H9 (cell line): ENCODE measurements around the gene TTYH1. TPM values are rescaled to one million over a fixed set of nuclear protein-coding genes. Genes with fewer than 3 reads are reported as not detected.

ENCODE experiments used
- DNase-seq: peaks from one replicate; pipeline ENCODE4 v3.0.0-alpha.2; 2017
- H2AFZ ChIP-seq: one replicate; pipeline ENCODE4 v1.6.1; 2013; ENCODE audit warnings: mild to moderate bottlenecking, low read length, control low read depth, moderate library complexity
- H2AK5ac ChIP-seq: 2 replicates; pipeline ENCODE4 v1.6.1; 2013; ENCODE audit warnings: low read length, control low read depth, mixed read lengths; ENCODE audit not compliant: insufficient read length
- H2BK120ac ChIP-seq: one replicate; pipeline ENCODE4 v1.6.1; 2013; ENCODE audit warnings: low read depth, mild to moderate bottlenecking, low read length, control low read depth, inconsistent platforms; ENCODE audit not compliant: poor library complexity, severe bottlenecking
- H2BK12ac ChIP-seq: 2 replicates; pipeline ENCODE4 v1.6.1; 2013; ENCODE audit warnings: low read length, control low read depth, mixed read lengths, low read depth; ENCODE audit not compliant: insufficient read length
- H2BK15ac ChIP-seq: 2 replicates; pipeline ENCODE4 v1.6.1; 2013; ENCODE audit warnings: low read depth, low read length, control low read depth
- H2BK20ac ChIP-seq: one replicate; pipeline ENCODE4 v1.6.1; 2013; ENCODE audit warnings: low read depth, mild to moderate bottlenecking, low read length, control low read depth, inconsistent platforms; ENCODE audit not compliant: poor library complexity, severe bottlenecking
- H2BK5ac ChIP-seq: 2 replicates; pipeline ENCODE4 v1.6.1; 2013; ENCODE audit warnings: low read length, control low read depth, mixed read lengths; ENCODE audit not compliant: insufficient read length
- H3K14ac ChIP-seq: 2 replicates; pipeline ENCODE4 v1.6.1; 2013; ENCODE audit warnings: low read length, control low read depth; ENCODE audit not compliant: insufficient read depth
- H3K18ac ChIP-seq: 2 replicates; pipeline ENCODE4 v1.6.1; 2013; ENCODE audit warnings: low read depth, mild to moderate bottlenecking, mixed read lengths, low read length, control low read depth; ENCODE audit not compliant: insufficient read length
- H3K23ac ChIP-seq: 2 replicates; pipeline ENCODE4 v1.6.1; 2013; ENCODE audit warnings: low read length, control low read depth, mixed read lengths, low read depth; ENCODE audit not compliant: insufficient read length
- H3K23me2 ChIP-seq: 2 replicates; pipeline ENCODE4 v1.6.1; 2013; ENCODE audit warnings: low read depth, mild to moderate bottlenecking, mixed read lengths, low read length, control low read depth; ENCODE audit not compliant: insufficient read length, poor library complexity, severe bottlenecking
- H3K27ac ChIP-seq: 2 replicates; pipeline ENCODE4 v1.5.1; 2013; ENCODE audit warnings: low read length, control low read depth, mixed read lengths, low read depth; ENCODE audit not compliant: insufficient read length
- H3K27me3 ChIP-seq: 2 replicates; pipeline ENCODE4 v1.6.1; 2013; ENCODE audit warnings: low read length, control low read depth, inconsistent platforms; ENCODE audit not compliant: insufficient read depth
- H3K4ac ChIP-seq: 2 replicates; pipeline ENCODE4 v1.6.1; 2013; ENCODE audit warnings: low read depth, mild to moderate bottlenecking, control low read depth, inconsistent platforms, low read length, moderate library complexity
- H3K4me1 ChIP-seq: 2 replicates; pipeline ENCODE4 v1.6.1; 2013; ENCODE audit warnings: low read length, control low read depth, inconsistent platforms; ENCODE audit not compliant: insufficient read depth
- H3K4me2 ChIP-seq: 2 replicates; pipeline ENCODE4 v1.6.1; 2013; ENCODE audit warnings: low read length, control low read depth, mixed read lengths; ENCODE audit not compliant: insufficient read length, insufficient read depth
- H3K56ac ChIP-seq: 2 replicates; pipeline ENCODE4 v1.6.1; 2013; ENCODE audit warnings: low read depth, mild to moderate bottlenecking, mixed read lengths, low read length, control low read depth; ENCODE audit not compliant: insufficient read length
- H3K79me1 ChIP-seq: 2 replicates; pipeline ENCODE4 v1.6.1; 2013; ENCODE audit warnings: low read depth, mild to moderate bottlenecking, moderate library complexity, low read length, control low read depth, inconsistent platforms; ENCODE audit not compliant: insufficient read depth, poor library complexity, severe bottlenecking
- H3K79me2 ChIP-seq: 2 replicates; pipeline ENCODE4 v1.6.1; 2013; ENCODE audit warnings: low read length, control low read depth, inconsistent platforms; ENCODE audit not compliant: insufficient read depth
- H3K9ac ChIP-seq: 2 replicates; pipeline ENCODE4 v1.6.1; 2013; ENCODE audit warnings: low read length, control low read depth, mixed read lengths; ENCODE audit not compliant: insufficient read length; ENCODE audit errors: extremely low read depth
- H3K9me3 ChIP-seq: one replicate; pipeline ENCODE4 v1.6.1; 2013; ENCODE audit warnings: low read depth, low read length, inconsistent platforms; ENCODE audit not compliant: control insufficient read depth
- H3T11ph ChIP-seq: one replicate; pipeline ENCODE4 v1.6.1; 2013; ENCODE audit warnings: mild to moderate bottlenecking, low read length, control low read depth, inconsistent platforms
- H4K20me1 ChIP-seq: one replicate; pipeline ENCODE4 v1.6.1; 2013; ENCODE audit not compliant: control insufficient read depth, insufficient read length, insufficient read depth
- H4K5ac ChIP-seq: 2 replicates; pipeline ENCODE4 v1.6.1; 2013; ENCODE audit warnings: low read depth, mild to moderate bottlenecking, mixed read lengths, low read length, control low read depth; ENCODE audit not compliant: insufficient read length
- H4K8ac ChIP-seq: replicated peaks from 2 replicates; pipeline ENCODE4 v1.6.1; 2013; ENCODE audit warnings: low read length, control low read depth, mixed read lengths, low read depth; ENCODE audit not compliant: insufficient read length
- H4K91ac ChIP-seq: 2 replicates; pipeline ENCODE4 v1.6.1; 2013; ENCODE audit warnings: low read depth, mild to moderate bottlenecking, moderate library complexity, mixed read lengths, low read length, control low read depth; ENCODE audit not compliant: insufficient read length
- H3K27ac Mint-ChIP-seq, 3 experiments: 2 replicates in 2 of 3; 3 replicates in 1 of 3; pipeline ENCODE4 v1.8.0; 2020 to 2021; ENCODE audit warnings: mixed read lengths in 3 of 3, mild to moderate bottlenecking in 1 of 3, moderate library complexity in 1 of 3
- H3K27me3 Mint-ChIP-seq: 2 replicates; pipeline ENCODE4 v1.8.0; 2021; ENCODE audit warnings: low read depth, mild to moderate bottlenecking, moderate library complexity, mixed read lengths
- H3K36me3 Mint-ChIP-seq, 3 experiments: 2 replicates in 2 of 3; 3 replicates in 1 of 3; pipeline ENCODE4 v1.8.0; 2020 to 2021; ENCODE audit warnings: low read depth in 3 of 3, mixed read lengths in 3 of 3; ENCODE audit not compliant: insufficient read depth in 1 of 3
- H3K4me1 Mint-ChIP-seq, 2 experiments: 2 replicates each; pipeline ENCODE4 v1.8.0; 2020; ENCODE audit warnings: mixed read lengths in 2 of 2
- H3K4me3 Mint-ChIP-seq, 2 experiments: 2 replicates in 1 of 2; 3 replicates in 1 of 2; pipeline ENCODE4 v1.8.0; 2020 to 2021; ENCODE audit warnings: mild to moderate bottlenecking in 2 of 2, mixed read lengths in 2 of 2, moderate library complexity in 1 of 2
- H3K9me3 Mint-ChIP-seq, 2 experiments: 2 replicates in 1 of 2; 3 replicates in 1 of 2; pipeline ENCODE4 v1.8.0; 2020; ENCODE audit warnings: mild to moderate bottlenecking in 2 of 2, mixed read lengths in 2 of 2, moderate library complexity in 1 of 2
- WGBS: extraction: QIAGEN DNeasy Blood & Tissue Kit; methylation state at CpG from one replicate; pipeline ENCODE4 v1.1.7; 2013; ENCODE audit warnings: missing lambda C conversion rate, low lambda C conversion rate, mixed read lengths; ENCODE audit not compliant: insufficient read length; ENCODE audit errors: extremely low coverage; 5-methylcytosine and 5-hydroxymethylcytosine counted together
- total RNA-seq: library from RNA; stranded (reverse); gene quantifications from 2 replicates; pipeline ENCODE4 v1.2.1, GENCODE V29; 2021
- TF ChIP-seq, protein P1 (sequence below): fragments of 200-600 bp; sonication (generic); conservative IDR thresholded peaks from 3 replicates; pipeline ENCODE4 v1.8.0; 2021; ENCODE audit warnings: antibody characterized with exemption, mild to moderate bottlenecking

The TTYH1 gene
- total RNA-seq, 1 experiment from 2014 or later = 47.1 TPM

DNA sequence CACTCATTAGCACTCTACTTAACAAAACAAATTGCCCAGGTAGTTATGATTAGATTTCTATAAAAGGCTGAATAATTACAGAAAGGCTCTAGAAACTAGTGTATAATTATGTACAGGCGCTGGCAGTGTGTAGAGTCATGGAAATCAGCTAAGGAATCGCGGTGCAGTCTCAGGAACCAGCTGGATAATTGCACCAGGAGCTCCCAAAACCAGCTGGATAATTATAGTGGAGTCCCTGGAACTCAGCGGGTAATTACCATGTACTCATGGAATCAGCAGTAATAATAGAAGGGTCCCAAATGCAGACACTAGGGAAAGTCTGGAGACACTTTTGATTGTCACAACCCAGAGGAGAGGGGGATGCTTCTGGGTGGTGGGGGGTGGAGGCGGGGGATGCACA is 23.2 kb upstream of the TTYH1 start:
- no peak overlapping the region for H2AK5ac ChIP-seq
- H3K14ac ChIP-seq = no peak overlapping the region
- no peak overlapping the region for H3T11ph ChIP-seq
- no peak overlapping the region for H3K27ac ChIP-seq
- H4K5ac ChIP-seq = no peak overlapping the region
- no peak overlapping the region for H2BK20ac ChIP-seq
- no CpG with 5 or more reads among the region's 5 CpGs for WGBS
- no peak overlapping the region for H3K23ac ChIP-seq
- no peaks in the 10 kb centered on the region for H3K9me3 ChIP-seq
- no peak overlapping the region for H4K91ac ChIP-seq
- no peak overlapping the region for H3K56ac ChIP-seq
- DNase-seq = no peak
- no peaks in the 10 kb centered on the region for H4K20me1 ChIP-seq
- peaks cover 67% of the 10 kb centered on the region for H3K27me3 Mint-ChIP-seq
- TF ChIP-seq, protein P1, sequence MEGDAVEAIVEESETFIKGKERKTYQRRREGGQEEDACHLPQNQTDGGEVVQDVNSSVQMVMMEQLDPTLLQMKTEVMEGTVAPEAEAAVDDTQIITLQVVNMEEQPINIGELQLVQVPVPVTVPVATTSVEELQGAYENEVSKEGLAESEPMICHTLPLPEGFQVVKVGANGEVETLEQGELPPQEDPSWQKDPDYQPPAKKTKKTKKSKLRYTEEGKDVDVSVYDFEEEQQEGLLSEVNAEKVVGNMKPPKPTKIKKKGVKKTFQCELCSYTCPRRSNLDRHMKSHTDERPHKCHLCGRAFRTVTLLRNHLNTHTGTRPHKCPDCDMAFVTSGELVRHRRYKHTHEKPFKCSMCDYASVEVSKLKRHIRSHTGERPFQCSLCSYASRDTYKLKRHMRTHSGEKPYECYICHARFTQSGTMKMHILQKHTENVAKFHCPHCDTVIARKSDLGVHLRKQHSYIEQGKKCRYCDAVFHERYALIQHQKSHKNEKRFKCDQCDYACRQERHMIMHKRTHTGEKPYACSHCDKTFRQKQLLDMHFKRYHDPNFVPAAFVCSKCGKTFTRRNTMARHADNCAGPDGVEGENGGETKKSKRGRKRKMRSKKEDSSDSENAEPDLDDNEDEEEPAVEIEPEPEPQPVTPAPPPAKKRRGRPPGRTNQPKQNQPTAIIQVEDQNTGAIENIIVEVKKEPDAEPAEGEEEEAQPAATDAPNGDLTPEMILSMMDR = no peak
- H3K4me2 ChIP-seq = no peak overlapping the region
- H2BK15ac ChIP-seq = no peak overlapping the region
- H2BK120ac ChIP-seq = no peak overlapping the region
- no peak overlapping the region for H3K18ac ChIP-seq
- no peaks in the 10 kb centered on the region for H3K23me2 ChIP-seq
- no peak overlapping the region for H3K4ac ChIP-seq
- no peak overlapping the region for H2BK5ac ChIP-seq
- peaks cover 2 to 31% of the 10 kb centered on the region in 2 experiments; a peak in 1 of 5 replicates for H3K9me3 Mint-ChIP-seq
- H3K79me1 ChIP-seq = no peaks in the 10 kb centered on the region
- H3K79me2 ChIP-seq = no peaks in the 10 kb centered on the region
- H3K4me1 Mint-ChIP-seq = peaks cover 16 to 20% of the 10 kb centered on the region in 2 experiments
- H3K4me3 Mint-ChIP-seq = no peak overlapping the region; a peak in 1 of 5 replicates
- H4K8ac ChIP-seq = no peak overlapping the region
- no peaks in the 10 kb centered on the region for H3K4me1 ChIP-seq
- H2AFZ ChIP-seq = no peak overlapping the region
- no peak overlapping the region for H3K9ac ChIP-seq
- no peak overlapping the region for H2BK12ac ChIP-seq
- H3K27me3 ChIP-seq = peaks cover 2% of the 10 kb centered on the region; the same call in 1 of the 2 replicates
- H3K27ac Mint-ChIP-seq = no peak overlapping the region
- H3K36me3 Mint-ChIP-seq = no peaks in the 10 kb centered on the region
